ENCODE results near the gene PHKG2. TPM values are rescaled to one million over a fixed set of nuclear protein-coding genes. Genes with fewer than 3 reads are reported as not detected.

The PHKG2 gene
- total RNA-seq, 1 donor from 2014 or later, result 53.2 TPM

DNA sequence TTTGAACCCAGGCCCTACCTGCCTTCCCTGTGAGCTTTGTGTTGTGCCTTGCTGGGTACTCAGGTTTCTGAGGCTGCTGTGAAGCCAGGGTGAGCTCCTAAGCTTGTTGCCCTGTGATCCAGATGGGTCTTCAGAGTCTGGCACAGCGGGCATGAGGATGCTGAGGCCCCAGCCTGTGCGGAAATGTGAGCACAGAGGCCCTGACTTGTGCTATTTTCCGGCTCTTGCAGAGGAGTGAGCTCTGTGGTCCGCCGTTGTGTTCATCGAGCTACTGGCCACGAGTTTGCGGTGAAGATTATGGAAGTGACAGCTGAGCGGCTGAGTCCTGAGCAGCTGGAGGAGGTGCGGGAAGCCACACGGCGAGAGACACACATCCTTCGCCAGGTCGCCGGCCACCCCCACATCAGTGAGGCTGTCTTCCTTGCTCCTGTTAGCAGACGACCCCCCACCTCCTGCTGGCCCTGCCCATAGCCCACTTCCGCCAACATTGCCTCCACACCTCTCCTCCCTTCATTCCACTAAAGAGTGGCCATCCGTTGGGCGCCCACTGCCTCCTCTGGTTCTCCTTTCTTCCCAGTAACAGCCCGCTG, 2.7 kb downstream of the PHKG2 start:
- Mint-ChIP-seq H3K36me3 (peaks cover 17% of the 10 kb centered on the region), H3K27me3 (ENCODE audit: low read depth) (no peaks in the 10 kb centered on the region), H3K4me1 (peaks cover 7% of the 10 kb centered on the region), H3K4me3 (no peak overlapping the region), H3K9me3 (no peaks in the 10 kb centered on the region), H3K27ac (no peak overlapping the region)
- TF ChIP-seq, protein P1, sequence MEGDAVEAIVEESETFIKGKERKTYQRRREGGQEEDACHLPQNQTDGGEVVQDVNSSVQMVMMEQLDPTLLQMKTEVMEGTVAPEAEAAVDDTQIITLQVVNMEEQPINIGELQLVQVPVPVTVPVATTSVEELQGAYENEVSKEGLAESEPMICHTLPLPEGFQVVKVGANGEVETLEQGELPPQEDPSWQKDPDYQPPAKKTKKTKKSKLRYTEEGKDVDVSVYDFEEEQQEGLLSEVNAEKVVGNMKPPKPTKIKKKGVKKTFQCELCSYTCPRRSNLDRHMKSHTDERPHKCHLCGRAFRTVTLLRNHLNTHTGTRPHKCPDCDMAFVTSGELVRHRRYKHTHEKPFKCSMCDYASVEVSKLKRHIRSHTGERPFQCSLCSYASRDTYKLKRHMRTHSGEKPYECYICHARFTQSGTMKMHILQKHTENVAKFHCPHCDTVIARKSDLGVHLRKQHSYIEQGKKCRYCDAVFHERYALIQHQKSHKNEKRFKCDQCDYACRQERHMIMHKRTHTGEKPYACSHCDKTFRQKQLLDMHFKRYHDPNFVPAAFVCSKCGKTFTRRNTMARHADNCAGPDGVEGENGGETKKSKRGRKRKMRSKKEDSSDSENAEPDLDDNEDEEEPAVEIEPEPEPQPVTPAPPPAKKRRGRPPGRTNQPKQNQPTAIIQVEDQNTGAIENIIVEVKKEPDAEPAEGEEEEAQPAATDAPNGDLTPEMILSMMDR (IDR thresholded peaks at IDR 0.05; ENCODE audit: unreplicated experiment), result no peak
- no peak for DNase-seq (ENCODE audit: low spot score in 2 of 2, unreplicated experiment in 2 of 2)

DNA sequence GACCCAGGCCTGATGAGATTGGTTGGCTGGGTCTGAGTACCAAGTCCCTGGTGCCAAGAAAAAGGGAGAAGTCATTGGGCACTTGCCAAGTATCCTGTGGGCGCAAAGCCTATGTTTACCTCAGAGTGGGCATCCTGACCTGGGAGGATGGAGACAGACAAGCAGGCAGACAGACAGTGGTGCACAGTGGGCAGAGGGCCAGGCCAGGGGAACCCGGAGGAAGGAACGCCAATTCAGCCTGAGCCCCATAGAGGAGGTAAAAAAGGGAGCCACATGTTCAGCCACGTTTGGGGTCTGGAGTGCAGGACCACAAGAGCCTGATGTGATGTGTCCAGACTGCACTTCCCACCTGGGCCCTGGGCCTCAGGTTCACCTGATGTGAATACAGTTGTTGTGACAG, 5.4 kb downstream of the PHKG2 start:
- H3K4me1 Mint-ChIP-seq, result peaks cover 2% of the 10 kb centered on the region
- TF ChIP-seq, protein P1 (IDR thresholded peaks at IDR 0.05; ENCODE audit: unreplicated experiment), result no peak
- H3K9me3 Mint-ChIP-seq, result no peaks in the 10 kb centered on the region
- no peak overlapping the region for H3K4me3 Mint-ChIP-seq
- H3K27me3 Mint-ChIP-seq (ENCODE audit: low read depth), result no peaks in the 10 kb centered on the region
- no peak overlapping the region for H3K27ac Mint-ChIP-seq
- no peak for DNase-seq (ENCODE audit: low spot score in 2 of 2, unreplicated experiment in 2 of 2)
- H3K36me3 Mint-ChIP-seq, result peaks cover 18% of the 10 kb centered on the region

DNA sequence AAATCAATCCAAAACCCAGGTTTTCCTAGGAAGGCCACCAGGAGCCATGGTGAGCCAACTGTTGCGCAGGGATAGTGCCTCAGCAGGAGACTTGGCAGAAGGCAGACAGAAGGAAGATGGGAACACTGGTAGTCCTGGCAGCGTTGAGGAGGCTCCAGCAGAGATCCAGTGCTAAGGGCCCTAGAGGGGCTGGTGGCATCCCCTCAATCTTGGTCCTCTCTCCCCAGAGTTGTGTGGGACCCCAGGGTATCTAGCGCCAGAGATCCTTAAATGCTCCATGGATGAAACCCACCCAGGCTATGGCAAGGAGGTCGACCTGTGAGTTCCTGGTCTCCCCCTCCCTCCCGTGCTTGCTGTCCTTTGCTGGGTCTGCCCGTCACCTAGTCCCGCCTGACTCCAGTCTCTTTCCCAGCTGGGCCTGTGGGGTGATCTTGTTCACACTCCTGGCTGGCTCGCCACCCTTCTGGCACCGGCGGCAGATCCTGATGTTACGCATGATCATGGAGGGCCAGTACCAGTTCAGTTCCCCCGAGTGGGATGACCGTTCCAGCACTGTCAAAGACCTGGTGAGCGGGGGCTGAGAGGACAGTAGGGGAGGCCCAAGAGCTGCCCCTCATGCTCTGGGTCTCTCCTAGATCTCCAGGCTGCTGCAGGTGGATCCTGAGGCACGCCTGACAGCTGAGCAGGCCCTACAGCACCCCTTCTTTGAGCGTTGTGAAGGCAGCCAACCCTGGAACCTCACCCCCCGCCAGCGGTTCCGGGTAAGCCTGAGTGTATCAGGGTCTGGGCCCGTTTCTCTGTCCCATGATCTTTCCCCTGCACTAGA, 7.9 kb downstream of the PHKG2 start:
- Mint-ChIP-seq H3K36me3 (peaks cover 16% of the 10 kb centered on the region), H3K27ac (no peak overlapping the region), H3K4me3 (no peak overlapping the region), H3K27me3 (ENCODE audit: low read depth) (no peaks in the 10 kb centered on the region), H3K9me3 (no peaks in the 10 kb centered on the region), H3K4me1 (peaks cover 5% of the 10 kb centered on the region)
- TF ChIP-seq, protein P1 (IDR thresholded peaks at IDR 0.05; ENCODE audit: unreplicated experiment), result no peak
- no peak for DNase-seq (ENCODE audit: low spot score in 2 of 2, unreplicated experiment in 2 of 2)

DNA sequence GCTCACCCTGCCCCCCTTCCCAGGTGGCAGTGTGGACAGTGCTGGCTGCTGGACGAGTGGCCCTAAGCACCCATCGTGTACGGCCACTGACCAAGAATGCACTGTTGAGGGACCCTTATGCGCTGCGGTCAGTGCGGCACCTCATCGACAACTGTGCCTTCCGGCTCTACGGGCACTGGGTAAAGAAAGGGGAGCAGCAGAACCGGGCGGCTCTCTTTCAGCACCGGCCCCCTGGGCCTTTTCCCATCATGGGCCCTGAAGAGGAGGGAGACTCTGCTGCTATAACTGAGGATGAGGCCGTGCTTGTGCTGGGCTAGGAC, 8.5 kb downstream of the PHKG2 start:
- H3K27ac Mint-ChIP-seq, result no peak overlapping the region
- TF ChIP-seq, protein P1 (IDR thresholded peaks at IDR 0.05; ENCODE audit: unreplicated experiment), result no peak
- no peaks in the 10 kb centered on the region for H3K9me3 Mint-ChIP-seq
- no peak overlapping the region for H3K4me3 Mint-ChIP-seq
- no peaks in the 10 kb centered on the region for H3K27me3 Mint-ChIP-seq (ENCODE audit: low read depth)
- peaks cover 12% of the 10 kb centered on the region for H3K36me3 Mint-ChIP-seq
- no peak for DNase-seq (ENCODE audit: low spot score in 2 of 2, unreplicated experiment in 2 of 2)
- peaks cover 6% of the 10 kb centered on the region for H3K4me1 Mint-ChIP-seq

DNA sequence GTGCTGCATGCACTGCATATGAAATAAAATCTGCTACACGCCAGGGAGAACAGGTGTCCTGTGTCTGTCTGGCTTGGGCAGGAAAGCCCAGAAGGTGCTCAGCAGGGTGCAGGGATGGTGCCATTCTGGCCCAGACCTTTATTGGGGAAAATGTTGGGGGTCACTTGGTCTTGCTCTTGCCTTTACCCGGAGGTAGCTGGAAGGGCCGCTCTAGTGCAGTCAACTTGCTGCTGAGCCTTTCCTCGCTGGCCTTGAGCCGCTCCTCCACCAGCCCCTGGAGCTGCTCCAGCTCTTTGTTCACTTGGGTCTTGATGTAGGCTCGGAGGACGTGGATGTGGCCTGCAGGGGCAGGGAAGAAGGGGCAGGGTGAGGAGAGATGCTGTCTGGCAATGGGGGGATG, 9.1 kb downstream of the PHKG2 start:
- H3K27ac Mint-ChIP-seq, result no peak overlapping the region
- H3K36me3 Mint-ChIP-seq, result peaks cover 12% of the 10 kb centered on the region
- H3K4me1 Mint-ChIP-seq, result peaks cover 9% of the 10 kb centered on the region
- DNase-seq (ENCODE audit: low spot score in 2 of 2, unreplicated experiment in 2 of 2), result no peak
- no peaks in the 10 kb centered on the region for H3K27me3 Mint-ChIP-seq (ENCODE audit: low read depth)
- TF ChIP-seq, protein P1 (IDR thresholded peaks at IDR 0.05; ENCODE audit: unreplicated experiment), result no peak
- H3K4me3 Mint-ChIP-seq, result no peak overlapping the region
- H3K9me3 Mint-ChIP-seq, result no peaks in the 10 kb centered on the region
